SIG-M5 (cell line): ENCODE measurements around the gene C2orf72.
"Not testable (repeated sequence)": the region's sequence is repeated elsewhere in the genome, so short reads cannot be mapped to it uniquely, and the experiment has no call there.

Source experiments
- DNase-seq: peaks from one replicate; lab custom pipeline; 2025; lab: John Stamatoyannopoulos, UW

Gene C2orf72

GRCh38 chr2:231037202-231037730 is at the start of gene C2orf72:
Gene C2orf72 (plus strand): TSS chr2:231037523. CDS start chr2:231037566, 43 bp downstream.
- DNase-seq = no peak

- DNase-seq = no peak
Observed at GRCh38 chr2:230989731-230990130, 47.6 kb upstream of the C2orf72 start.

GRCh38 chr2:230990131-230990898 is 47.0 kb upstream of the C2orf72 start:
- DNase-seq = no peak

- no peak for DNase-seq
Observed at GRCh38 chr2:230990899-230991150, 46.5 kb upstream of the C2orf72 start.

GRCh38 chr2:230991598-230991997 is 45.7 kb upstream of the C2orf72 start:
- no peak for DNase-seq

- DNase-seq = no peak
Observed at GRCh38 chr2:230995821-230996220, 41.5 kb upstream of the C2orf72 start, which contains the start of gene SPATA3. Gene SPATA3 (plus strand): TSS chr2:230996121. CDS start chr2:230996234, 113 bp downstream.

- DNase-seq = no peak
Observed at GRCh38 chr2:230996661-230997060, 40.7 kb upstream of the C2orf72 start.

- DNase-seq = no peak
Observed at GRCh38 chr2:230998882-230999281, 38.4 kb upstream of the C2orf72 start.

GRCh38 chr2:230999477-230999876 is 37.8 kb upstream of the C2orf72 start:
- no peak for DNase-seq

GRCh38 chr2:231000211-231000904 is 37.0 kb upstream of the C2orf72 start:
- DNase-seq = no peak

GRCh38 chr2:231001036-231001435 is 36.3 kb upstream of the C2orf72 start:
- DNase-seq = no peak

GRCh38 chr2:231001921-231002320 is 35.4 kb upstream of the C2orf72 start:
- no peak for DNase-seq

- DNase-seq = no peak
Observed at GRCh38 chr2:231002641-231003040, 34.7 kb upstream of the C2orf72 start.

GRCh38 chr2:231003186-231003585 is 34.1 kb upstream of the C2orf72 start:
- no peak for DNase-seq

GRCh38 chr2:231004930-231005329 is 32.4 kb upstream of the C2orf72 start:
- not testable (repeated sequence) for DNase-seq

- no peak for DNase-seq
Observed at GRCh38 chr2:231007286-231008098, 29.8 kb upstream of the C2orf72 start.

- DNase-seq = no peak
Observed at GRCh38 chr2:231008131-231008530, 29.2 kb upstream of the C2orf72 start.

- no peak for DNase-seq
Observed at GRCh38 chr2:231009236-231009919, 27.9 kb upstream of the C2orf72 start.

GRCh38 chr2:231010201-231010730 is 27.1 kb upstream of the C2orf72 start:
- DNase-seq = no peak

- no peak for DNase-seq
Observed at GRCh38 chr2:231011526-231011925, 25.8 kb upstream of the C2orf72 start.

- no peak for DNase-seq
Observed at GRCh38 chr2:231012463-231012862, 24.9 kb upstream of the C2orf72 start.

GRCh38 chr2:231013820-231014219 is 23.5 kb upstream of the C2orf72 start:
- DNase-seq = no peak
